ENCODE results near the gene FHDC1.

The FHDC1 gene

GRCh38 chr4:152900395-152900794 lies 35.7 kb upstream of the FHDC1 start:
- TF ChIP-seq, protein P1, sequence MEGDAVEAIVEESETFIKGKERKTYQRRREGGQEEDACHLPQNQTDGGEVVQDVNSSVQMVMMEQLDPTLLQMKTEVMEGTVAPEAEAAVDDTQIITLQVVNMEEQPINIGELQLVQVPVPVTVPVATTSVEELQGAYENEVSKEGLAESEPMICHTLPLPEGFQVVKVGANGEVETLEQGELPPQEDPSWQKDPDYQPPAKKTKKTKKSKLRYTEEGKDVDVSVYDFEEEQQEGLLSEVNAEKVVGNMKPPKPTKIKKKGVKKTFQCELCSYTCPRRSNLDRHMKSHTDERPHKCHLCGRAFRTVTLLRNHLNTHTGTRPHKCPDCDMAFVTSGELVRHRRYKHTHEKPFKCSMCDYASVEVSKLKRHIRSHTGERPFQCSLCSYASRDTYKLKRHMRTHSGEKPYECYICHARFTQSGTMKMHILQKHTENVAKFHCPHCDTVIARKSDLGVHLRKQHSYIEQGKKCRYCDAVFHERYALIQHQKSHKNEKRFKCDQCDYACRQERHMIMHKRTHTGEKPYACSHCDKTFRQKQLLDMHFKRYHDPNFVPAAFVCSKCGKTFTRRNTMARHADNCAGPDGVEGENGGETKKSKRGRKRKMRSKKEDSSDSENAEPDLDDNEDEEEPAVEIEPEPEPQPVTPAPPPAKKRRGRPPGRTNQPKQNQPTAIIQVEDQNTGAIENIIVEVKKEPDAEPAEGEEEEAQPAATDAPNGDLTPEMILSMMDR (IDR thresholded peaks at IDR 0.05; ENCODE audit: extremely low read depth, missing control alignments): no peak
- no peak for DNase-seq (ENCODE audit: low spot score)

- TF ChIP-seq, protein P1 (IDR thresholded peaks at IDR 0.05; ENCODE audit: extremely low read depth, missing control alignments): no peak
- DNase-seq (ENCODE audit: low spot score): no peak
Measured at GRCh38 chr4:152901205-152901604, 34.9 kb upstream of the FHDC1 start.

DNA sequence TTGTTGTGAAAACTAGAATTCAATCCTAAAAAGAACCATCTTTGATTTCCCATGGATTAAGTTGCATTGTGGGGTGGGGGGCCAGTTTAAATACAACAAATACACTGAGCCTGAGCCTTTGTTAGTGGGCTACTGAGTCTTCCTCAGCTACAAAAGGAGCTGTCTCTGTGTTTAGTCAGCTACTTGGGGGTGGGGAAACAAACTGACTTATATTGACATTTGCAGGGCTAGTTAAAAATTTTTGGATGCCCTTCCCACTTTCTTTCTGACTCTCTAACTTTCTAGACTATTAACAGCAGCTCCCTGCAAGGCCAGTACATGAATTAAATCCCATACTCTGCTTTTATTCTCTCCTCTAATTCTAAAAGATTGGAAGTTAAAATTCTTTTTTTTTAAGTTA lies 32.5 kb upstream of the FHDC1 start:
- no peak for DNase-seq (ENCODE audit: low spot score)
- TF ChIP-seq, protein P1 (IDR thresholded peaks at IDR 0.05; ENCODE audit: extremely low read depth, missing control alignments): no peak

DNA sequence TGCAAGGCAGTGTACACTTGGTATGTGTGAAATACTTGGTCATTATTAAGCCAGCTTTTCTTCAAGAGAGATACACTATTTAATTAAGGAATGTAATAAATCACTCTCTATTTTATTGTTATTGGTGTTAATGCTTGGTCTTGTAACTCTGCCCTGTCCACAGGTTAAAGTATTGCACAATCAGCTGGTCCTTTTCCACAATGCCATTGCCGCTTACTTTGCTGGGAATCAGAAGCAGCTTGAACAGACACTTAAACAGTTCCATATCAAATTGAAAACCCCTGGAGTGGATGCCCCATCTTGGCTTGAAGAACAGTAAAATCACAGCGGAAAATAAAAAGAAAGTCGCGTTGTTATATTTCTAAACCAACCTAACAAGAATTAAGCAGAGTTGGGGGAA lies 26.2 kb upstream of the FHDC1 start:
- TF ChIP-seq, protein P1 (IDR thresholded peaks at IDR 0.05; ENCODE audit: extremely low read depth, missing control alignments): no peak
- DNase-seq (ENCODE audit: low spot score): no peak

DNA sequence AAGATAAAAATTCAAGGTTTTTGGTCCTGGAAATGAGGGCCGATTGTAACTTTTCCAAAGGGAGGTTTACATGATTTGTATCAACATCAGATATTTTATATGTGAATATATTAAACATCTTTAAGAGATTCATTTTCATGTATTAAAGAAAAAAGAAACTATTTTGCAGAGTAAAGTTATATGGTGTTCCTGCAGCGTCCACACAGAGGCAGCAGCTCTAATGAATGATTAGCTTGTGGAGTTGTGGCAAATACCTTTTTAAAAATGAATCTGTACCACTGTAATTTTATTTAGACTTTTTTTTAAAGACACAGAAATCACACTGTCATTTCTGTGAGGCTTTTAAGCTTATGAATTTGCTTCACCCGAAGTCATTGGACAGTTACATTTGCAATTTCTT lies 25.6 kb upstream of the FHDC1 start:
- TF ChIP-seq, protein P1 (IDR thresholded peaks at IDR 0.05; ENCODE audit: extremely low read depth, missing control alignments): no peak
- no peak for DNase-seq (ENCODE audit: low spot score)

- no peak for DNase-seq (ENCODE audit: low spot score)
- TF ChIP-seq, protein P1 (IDR thresholded peaks at IDR 0.05; ENCODE audit: extremely low read depth, missing control alignments): no peak
Measured at GRCh38 chr4:152917543-152918395, 18.4 kb upstream of the FHDC1 start.

- TF ChIP-seq, protein P1 (IDR thresholded peaks at IDR 0.05; ENCODE audit: extremely low read depth, missing control alignments): no peak
- no peak for DNase-seq (ENCODE audit: low spot score)
Measured at GRCh38 chr4:152919826-152920225, 16.3 kb upstream of the FHDC1 start.

Measured in GM20000 (cell line).